Amygdala (tissue), 56 donors: Measurements from ENCODE around the gene HEPACAM2.

Source experiments
- DNase-seq, 56 donors: peaks; one replicate each; lab custom pipeline; 2025; lab: John Stamatoyannopoulos, UW

HEPACAM2 gene

DNA sequence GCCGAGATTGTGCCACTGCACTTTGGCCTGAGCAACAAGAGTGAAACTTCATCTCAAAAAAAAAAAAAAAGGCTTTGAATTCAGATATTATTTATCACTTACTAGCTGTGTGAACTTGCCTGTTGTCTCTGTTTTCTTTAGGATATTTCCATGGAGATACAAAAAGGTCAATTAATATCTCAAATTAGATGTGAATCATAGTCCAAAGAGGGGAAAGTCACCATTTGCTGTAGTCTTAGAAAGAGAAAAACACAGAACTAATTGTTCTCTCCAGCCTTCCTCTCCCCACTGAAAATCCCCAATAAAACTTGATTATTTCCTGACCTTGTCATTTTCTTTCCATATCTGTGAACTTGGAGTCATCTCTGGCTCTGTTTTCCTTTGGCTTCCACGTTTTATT lies 21.2 kb downstream of the HEPACAM2 start:
- no peak for DNase-seq

DNA sequence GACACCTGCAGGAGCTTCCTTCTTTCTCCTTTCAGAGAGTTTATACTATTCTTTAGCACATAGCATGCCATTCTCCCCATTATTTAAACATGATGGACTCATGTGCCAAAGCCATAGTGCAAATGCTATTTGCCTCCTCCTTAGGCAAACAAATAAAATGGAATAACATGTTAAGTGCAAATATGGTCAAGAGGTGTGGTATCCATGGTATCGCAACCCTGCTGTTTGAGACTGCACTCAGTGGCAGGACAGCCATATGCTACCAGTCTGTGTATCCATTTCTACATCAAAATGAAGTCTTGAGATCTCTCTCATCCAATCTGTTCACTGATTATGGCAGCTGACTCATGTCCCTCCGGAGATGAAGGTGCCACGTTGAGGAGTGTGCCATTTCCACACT lies 22.8 kb downstream of the HEPACAM2 start:
- DNase-seq, result no peak

GRCh38 chr7:93202594-93203250 lies 23.5 kb downstream of the HEPACAM2 start:
- no peak for DNase-seq

GRCh38 chr7:93198472-93198871 lies 27.8 kb downstream of the HEPACAM2 start:
- DNase-seq, result no peak

GRCh38 chr7:93196336-93196735 lies 29.9 kb downstream of the HEPACAM2 start:
- no peak for DNase-seq

GRCh38 chr7:93194386-93194785 lies 31.9 kb downstream of the HEPACAM2 start:
- DNase-seq, result no peak

- no peak for DNase-seq
These were observed 37.2 kb downstream of the HEPACAM2 start for GRCh38 chr7:93188870-93189634.

DNA sequence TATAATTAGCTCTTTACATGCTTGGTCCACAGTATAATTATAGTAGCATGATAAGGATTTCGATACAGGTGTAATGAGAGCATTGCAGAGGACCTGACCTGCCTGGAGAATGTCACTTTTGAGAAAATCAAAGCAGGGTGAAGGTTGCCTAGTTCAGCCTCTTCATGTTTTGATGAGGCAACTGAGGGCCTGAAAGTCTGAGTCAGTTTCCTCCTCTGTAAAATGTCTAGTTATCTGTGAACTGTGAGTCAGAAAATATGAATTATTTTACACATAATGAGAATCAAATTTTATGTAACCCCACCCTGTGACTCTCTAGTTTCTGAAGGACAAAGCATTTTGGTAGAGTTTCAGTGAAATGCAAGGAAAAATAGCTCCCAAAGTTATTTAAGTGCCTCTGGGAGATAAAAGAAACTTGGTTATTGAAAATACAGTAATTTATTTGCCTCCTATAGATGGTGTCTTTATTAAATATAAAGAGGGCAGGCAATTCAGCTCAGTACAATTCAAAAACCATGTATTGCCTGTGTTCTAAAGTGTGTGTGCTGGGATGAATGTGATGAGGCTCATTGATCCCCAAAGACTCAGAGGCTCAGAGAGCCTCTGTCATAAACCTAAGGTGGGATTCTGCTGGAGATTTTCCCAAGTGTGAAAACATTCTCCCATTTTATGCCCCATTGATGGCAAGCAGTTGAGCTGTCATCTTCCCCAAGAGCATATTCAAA lies 40.8 kb downstream of the HEPACAM2 start:
- no peak for DNase-seq

- DNase-seq, result no peak
These were observed 47.1 kb downstream of the HEPACAM2 start for GRCh38 chr7:93179173-93179572.

DNA sequence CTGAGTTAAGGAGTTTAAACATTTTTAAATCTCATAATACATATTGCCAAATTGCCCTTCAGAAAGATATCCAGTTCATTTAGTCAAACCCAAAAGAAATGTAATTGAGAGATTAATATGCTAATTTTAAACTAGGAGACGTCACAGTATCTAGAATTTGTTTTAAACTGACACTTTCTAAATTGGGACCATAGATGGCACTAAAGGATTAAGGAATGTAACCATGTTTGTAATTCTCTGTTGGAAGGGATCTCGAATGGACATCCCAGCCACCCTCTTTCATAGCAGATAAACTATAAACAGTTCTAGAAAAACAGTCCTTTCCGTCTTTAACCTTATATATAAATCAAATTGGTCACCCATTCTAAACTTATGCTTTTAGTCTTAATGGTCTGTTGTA lies 48.1 kb downstream of the HEPACAM2 start:
- DNase-seq, result no peak

GRCh38 chr7:93176992-93177580 lies 49.2 kb downstream of the HEPACAM2 start:
- DNase-seq, result no peak

GRCh38 chr7:93175219-93175618 lies 51.0 kb downstream of the HEPACAM2 start:
- no peak for DNase-seq

DNA sequence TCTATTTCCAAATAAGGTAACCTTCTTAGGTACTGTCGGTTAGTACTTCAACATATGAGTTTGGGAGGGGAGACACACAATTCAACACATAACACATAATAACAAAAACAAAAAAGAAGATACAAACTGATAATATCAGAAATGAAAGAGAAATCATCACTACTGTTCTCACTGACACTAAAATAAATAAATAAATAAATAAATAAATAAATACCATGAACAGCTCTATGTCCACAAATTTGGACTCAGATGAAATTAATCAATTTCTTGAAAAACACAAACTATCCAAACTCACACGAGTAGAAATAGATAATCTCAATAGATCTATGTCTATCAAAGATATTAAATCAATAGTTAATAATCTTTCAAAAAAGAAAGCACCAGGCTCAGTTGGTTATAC lies 53.6 kb downstream of the HEPACAM2 start:
- DNase-seq, result no peak

DNA sequence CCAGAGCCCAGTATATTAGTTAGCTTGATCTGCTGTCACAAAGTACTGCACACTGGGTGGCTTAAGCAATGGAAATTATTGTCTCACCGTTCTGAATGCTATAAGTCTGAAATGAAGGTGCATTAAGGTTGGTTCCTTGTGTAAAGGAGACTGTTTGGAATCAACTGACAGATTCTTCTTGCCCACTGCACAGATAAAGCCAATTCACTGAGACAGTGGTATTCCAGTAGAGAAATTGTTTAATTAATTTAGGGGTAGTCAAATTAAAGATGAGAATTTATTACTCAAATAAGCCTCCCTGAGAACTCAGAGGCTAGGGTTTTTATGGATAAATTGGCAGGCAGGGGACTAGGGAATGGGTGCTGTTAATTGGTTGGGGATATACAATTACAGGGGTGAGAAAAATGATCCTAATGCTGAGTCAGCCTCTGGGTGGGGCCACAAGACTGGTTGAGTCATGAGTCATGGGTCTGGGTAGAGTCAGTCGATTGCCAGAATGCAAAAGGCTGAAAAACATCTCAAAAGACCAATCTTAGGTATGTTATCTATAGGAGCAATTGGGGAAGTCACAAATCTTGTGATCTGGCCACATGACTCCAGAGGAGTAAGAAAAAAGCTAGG lies 54.6 kb downstream of the HEPACAM2 start:
- no peak for DNase-seq

DNA sequence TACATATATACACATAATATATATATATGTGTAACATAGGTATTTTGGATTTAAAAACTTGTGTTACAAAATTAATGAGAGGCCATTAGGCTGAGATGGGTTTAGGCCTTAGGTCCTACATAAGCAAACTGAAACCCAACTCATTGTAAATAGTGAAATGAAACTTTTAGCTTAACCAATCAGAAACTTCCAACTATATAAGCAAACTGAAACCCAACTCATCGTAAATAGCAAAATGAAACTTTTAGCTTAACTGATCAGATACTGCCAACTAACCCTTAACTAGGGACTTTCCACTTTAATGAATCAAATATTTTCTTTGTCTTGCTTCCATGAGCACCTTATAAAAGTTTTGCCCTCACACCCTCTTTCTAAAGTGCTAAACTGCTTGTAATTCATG lies 60.8 kb downstream of the HEPACAM2 start:
- DNase-seq, result no peak

DNA sequence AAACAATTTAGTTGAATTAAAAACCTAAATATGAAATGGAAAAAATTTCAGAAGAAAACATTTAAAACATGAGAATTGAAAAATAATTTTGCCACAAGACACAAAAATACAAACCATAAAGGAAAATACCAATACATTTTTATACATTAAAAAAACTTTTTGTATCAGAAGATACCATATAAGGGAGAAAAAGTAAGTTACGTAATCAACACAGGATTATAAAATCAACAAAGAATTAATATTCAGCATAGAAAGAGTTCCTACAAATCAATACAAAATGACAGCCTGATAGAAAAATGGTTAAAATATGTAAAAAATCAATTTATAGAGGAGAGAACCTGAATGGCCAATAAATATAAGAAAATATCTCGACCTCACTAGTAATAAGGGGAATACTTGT lies 61.5 kb downstream of the HEPACAM2 start:
- no peak for DNase-seq

DNA sequence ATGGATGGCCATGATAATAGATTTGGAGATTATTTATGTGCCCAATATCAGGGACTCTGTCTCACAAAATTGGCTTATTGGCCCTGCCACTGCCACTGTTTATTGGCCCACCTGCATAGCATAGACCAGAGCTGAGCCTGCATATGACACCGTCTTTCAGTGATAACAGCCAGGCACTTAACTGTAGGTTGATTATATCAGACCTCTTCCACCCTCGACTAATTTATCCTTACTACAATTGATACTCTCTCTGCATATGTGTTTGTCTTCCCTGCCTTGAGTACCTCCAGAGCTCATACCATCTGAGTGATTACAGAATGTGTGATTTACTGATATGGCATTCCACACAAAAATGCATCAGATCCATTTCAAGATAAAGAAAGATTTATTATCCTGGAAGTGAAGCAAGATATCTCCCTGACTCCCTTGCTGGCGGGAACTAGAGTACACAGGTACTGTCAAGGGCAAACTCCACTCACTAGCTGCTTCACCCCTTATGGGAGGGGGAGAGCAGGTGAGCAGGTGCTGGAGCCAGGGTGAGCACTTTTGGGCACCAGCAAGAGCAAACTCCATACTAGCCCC lies 65.0 kb downstream of the HEPACAM2 start:
- no peak for DNase-seq

DNA sequence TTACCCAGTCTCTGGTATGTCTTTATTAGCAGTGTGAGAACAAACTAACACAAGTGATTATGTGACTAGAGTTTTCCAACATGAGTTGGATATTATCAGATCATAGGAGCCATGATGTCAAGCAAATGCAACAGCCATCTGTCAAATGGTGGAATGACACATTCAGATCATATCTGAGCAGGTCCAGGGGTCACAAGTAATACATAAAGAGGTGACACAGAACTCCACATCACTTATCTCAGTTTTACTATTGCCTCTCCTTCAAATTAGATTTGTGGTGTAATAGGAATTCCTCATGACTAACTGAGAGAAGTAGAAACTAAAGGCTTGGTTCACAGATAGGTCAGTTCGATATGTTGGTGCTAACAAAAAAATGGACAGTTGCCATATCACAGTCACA lies 65.9 kb downstream of the HEPACAM2 start:
- no peak for DNase-seq

DNA sequence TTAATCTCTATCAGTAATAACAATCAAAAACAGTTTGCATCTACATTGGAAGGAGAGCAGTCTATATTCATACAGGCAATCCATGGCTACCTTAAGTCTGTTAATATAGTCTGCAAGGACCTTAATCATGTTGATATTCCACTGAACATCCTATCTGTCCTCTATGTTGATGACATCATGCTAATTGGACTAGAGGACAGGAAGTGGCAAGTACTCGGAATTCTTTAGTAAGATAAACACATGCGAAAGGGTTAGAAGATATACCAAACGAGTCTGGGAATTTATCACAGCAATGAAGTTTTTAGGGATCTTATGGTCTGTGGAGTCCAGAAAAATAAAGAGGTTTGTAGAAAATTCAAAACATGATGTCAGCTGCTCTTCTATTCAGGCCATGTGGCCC lies 66.8 kb downstream of the HEPACAM2 start:
- no peak for DNase-seq

GRCh38 chr7:93156884-93157283 lies 69.4 kb downstream of the HEPACAM2 start:
- no peak for DNase-seq
